ENCODE results near the gene SAMD7.

SAMD7 gene

DNA sequence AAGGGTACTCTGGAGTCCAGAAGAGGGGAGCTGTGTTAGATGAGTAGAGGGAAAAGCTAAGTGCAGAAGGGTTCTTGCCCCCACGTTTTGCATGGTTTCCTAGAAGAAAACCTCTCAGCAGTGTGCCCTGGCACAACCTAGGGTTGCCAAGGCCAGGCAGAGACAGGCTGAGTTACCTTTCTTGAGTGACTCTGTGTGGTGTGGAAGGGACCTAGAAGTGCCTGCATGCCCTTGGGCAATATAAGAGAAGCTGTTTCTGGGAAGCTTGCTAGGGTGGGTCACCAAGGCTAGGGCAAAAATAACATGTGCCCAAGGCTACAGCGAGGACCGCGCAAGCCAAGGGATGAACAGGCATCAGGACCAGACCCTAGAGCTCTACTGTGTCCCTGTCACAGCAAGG, 3.4 kb upstream of the SAMD7 start:
- DNase-seq (ENCODE audit: low read depth, low spot score) = no peak

DNA sequence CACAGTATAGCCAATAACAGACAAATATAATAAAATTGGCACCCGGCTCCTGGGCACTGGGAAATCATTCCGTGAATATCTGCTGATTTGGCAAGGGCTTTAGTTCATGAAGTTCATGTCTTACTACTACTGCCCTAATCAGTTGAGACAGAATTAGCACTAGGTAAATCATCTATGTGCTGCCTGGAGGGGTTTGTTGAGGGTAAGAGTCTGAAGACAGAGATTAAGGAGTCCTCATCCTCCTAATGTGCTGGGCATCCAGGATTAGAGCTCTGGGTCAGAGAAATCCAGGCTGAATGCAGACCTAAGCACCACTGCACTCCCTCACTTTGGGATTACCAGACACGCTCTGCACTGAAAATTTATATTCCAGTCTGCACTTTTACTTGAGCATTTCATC, 2.0 kb downstream of the SAMD7 start:
- DNase-seq (ENCODE audit: low read depth, low spot score) = no peak

DNA sequence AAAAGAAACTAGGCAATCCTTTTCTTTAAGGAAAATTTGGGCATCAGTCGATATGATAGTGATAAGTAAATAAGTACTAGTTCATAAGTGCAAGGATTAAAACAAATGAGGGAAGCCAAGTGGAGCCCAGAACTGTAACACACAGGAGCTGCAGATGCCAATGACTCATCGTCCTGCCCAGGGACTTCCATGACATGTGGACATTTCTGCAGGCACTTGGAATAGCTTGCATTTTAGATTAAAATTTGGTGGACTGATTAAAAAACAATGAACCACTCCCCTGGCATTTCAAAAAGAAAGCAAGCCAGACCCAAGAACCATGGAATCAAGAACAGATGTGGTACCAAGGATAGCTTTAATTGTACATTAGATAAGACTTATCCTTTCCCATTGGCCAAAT, 2.9 kb downstream of the SAMD7 start:
- no peak for DNase-seq (ENCODE audit: low read depth, low spot score)

DNA sequence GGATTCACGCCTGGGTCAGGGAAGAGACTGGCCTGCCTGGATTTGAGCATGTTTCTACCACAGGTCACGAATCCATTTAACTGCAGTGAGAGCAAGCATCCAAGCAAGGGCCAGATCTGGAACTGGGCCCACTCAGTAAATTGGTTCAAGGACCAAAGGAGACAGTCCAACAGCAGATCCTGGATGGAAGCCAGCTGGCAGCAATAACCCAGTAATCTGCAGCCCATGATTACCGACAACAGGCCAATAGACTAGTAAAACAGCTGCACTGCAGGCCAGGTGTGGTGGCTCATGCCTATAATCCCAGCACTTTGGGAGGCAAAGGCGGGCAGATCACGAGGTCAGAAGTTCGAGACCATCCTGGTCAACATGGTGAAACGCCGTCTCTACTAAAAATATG, 11.8 kb downstream of the SAMD7 start:
- no peak for DNase-seq (ENCODE audit: low read depth, low spot score)

DNA sequence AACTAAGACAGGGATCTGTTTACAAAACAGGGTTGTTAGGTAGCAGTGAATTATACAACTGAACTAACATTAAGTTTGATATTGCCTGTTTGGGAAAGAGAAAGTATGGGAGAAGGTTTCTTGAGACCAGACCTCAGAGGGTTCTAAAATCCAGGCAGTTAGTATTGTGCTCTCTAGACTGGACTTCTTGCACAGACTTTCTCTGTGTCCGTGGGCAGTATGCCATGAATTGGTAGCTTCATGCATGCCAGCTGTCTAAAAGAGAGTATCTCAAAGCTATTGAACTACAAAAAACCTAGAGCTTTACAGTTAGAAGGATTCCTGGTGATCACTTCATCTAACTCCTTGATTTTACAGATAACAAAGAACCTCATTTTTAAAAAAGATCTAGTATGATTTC, 12.5 kb downstream of the SAMD7 start:
- DNase-seq (ENCODE audit: low read depth, low spot score) = no peak

DNA sequence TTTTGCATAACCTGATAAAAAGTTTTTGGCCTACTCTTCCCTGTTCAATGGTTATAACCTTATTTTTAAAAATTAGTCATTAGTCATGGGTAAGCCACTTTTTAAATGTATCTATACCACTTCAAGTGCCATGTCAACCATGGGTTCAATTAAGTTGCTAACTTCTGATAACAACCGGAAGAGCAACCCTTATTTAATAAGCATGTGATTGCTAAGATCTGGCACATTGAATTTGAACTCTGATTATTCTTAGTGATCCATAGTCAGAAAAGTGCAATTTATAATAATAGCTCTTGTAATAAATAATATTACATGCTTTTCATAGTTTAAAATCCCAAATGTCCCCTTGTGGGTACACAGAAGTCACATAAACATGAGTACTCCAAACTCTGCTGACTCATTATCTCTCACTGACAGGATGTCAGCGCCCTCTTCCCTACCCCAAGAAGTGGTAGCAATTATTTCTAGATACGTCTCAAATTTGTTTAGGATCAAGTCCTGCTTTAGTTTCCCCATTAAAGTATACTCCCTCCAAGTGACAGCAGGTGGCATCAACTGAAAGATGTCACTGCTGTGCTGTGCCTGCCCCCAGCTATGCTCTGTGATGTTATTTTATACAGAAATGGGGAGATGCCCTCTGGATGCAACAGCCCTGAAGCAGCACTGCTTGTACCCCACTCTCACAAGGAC, 18.6 kb downstream of the SAMD7 start:
- DNase-seq (ENCODE audit: low read depth, low spot score) = no peak

DNA sequence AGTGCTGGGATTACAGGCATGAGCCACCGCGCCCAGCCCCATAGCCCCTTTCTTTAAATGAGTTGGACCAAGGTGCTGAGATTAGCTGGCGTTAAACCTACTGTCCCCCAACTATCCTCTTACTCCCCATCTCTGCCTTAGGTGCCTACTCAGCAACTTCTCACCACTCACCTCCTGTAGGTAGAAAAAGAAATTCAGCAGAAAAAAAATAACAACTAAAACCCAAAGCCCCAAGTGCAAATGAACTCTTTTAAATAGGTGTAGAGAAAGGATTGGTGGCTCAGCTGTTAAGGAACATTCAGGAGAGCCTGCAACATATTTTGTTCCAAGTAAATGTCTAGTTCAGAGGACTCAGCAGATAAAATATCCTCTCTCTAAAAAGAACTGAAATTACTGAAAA, 19.5 kb downstream of the SAMD7 start:
- DNase-seq (ENCODE audit: low read depth, low spot score) = no peak

DNA sequence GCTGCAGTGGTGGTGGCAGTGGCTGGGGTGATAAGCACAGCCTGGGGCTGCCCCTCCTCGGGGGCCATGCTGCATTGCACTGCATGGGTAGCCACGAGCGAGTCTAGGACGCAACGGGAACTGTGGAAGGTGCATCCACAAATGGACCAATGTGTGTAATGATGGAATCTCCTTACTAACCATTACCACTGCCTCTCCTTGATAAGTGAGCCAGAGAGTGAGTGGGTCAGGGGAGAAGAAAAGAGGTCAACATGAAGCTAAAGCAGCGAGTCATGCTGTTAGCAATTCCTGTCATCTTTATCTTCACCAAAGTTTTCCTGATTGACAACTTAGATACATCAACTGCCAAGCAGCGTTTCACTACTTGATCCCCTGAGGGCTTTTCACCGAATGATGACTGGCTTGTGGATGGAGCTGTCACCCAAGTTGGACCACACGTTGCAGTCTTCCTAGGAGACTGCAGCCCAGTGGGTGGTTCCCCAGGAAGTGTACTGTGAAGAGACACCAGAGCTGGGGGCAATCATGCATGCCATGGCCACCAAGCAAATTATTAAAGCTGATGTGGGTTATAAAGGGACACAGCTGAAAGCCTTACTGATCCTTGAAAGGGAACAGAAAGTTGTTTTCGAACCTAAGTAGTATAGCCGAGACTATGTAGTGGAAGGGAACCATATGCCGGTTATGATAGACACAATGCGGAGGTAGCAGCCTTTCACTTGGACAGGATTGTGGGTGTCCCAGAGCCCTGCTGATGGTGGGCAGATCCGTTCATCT, 20.6 kb downstream of the SAMD7 start:
- no peak for DNase-seq (ENCODE audit: low read depth, low spot score)

DNA sequence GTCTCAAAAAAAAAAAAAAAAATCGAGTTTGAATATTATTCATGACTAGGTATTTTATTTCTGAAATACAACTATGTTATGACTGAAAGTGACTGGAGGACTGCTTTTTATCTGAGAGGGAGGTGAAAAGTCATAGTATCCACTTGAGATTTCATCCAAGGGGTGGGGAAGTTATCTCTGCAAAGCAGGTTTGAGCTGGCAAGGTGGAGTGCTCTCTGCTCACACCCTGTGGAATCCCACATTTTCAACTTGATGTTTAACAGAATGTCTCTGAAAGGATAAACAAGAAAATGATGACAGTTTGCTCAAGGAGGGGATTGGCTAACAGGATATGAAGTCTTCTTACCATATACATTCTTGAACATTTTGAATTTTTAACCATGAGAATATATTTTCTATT, 27.9 kb downstream of the SAMD7 start:
- no peak for DNase-seq (ENCODE audit: low read depth, low spot score)

DNA sequence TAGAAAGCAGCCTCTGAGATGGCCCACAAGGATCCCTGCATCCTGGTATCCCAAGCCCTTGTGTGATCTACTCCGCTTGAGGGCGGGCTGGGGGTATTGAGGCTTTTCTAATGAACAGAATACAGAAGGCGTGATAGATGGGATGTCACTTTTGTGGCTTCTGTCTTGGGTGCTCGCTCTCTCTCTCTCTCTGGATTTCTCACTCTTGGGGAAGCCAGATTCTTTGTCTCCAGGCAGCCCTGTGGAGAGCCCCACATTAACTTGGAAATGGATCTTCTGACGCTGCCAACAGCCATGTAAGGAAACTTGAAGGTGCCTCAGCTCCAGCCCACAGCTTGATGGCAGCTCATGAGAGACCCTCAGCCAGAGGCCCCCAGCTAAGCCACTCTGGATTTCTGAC, 28.4 kb downstream of the SAMD7 start:
- no peak for DNase-seq (ENCODE audit: low read depth, low spot score)

DNA sequence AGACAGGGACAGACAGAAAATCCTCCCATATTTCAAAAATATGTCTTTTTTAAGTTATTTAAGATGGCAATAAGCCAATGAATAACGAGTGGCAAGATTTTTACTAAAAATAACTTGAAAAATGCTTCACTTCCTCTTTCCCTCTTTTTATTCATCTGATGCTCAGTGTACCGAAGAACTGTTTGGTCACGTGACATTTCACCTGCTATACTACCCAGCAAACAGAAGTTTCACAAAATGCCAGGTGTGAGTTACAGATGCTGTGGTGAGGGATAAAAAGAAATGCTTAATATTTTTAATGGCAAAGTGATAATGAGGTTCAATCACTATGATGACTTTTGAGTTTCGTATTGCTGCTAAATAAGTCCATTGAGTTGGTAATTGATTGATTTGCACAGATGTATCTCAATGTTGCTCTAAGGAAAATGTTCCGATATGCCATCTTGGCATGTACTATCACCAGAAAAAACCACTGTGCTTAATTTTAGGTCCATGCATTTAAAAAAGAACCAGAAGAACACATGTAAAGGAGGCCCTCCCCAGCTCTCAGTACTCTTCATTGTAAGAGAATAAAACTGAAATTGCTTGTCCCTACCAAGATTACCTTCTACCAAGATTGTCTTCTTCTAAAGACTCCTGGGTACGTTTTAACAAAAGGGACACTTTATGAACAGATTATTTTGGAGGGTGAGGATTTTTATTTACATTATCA, 29.3 kb downstream of the SAMD7 start:
- no peak for DNase-seq (ENCODE audit: low read depth, low spot score)

DNA sequence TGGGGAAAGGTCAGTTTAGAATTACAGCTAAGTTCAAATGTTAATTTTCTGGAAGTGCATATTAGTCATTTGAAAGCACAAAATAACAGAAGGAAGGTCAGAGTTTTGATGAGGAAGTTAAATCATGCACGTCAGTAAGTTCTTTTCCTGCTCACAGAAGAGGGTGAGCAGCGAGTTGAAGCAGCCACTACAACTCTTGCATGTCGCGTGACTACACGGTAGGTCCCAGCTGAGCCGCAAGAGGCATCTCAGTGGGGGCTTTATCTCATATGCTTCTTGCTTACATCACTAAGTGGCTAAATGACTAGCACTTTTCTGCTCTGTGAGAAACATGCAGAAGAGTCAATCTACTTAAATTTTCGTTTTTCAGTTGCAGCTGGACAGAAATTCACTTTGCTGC, 33.9 kb downstream of the SAMD7 start:
- no peak for DNase-seq (ENCODE audit: low read depth, low spot score)

DNA sequence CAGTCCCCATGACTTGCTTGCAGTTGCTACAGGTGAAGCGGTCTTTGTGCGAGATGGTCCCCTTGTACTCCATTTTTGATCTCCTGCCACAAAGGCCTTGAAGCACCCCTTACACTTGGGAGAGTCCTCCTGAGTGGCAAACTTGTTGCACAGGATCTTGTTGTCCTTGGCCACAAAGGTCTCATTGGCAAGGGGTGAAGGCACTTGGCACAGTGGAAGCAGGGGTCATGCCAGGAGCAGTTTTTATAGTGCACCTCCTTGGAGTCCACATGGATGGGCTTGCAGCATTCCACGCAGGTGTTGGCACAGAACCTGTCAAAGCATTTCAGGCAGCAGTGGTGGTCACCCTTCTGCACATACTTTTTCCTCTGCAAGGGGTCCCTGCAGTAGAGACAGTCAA, 35.0 kb downstream of the SAMD7 start:
- no peak for DNase-seq (ENCODE audit: low read depth, low spot score)

DNA sequence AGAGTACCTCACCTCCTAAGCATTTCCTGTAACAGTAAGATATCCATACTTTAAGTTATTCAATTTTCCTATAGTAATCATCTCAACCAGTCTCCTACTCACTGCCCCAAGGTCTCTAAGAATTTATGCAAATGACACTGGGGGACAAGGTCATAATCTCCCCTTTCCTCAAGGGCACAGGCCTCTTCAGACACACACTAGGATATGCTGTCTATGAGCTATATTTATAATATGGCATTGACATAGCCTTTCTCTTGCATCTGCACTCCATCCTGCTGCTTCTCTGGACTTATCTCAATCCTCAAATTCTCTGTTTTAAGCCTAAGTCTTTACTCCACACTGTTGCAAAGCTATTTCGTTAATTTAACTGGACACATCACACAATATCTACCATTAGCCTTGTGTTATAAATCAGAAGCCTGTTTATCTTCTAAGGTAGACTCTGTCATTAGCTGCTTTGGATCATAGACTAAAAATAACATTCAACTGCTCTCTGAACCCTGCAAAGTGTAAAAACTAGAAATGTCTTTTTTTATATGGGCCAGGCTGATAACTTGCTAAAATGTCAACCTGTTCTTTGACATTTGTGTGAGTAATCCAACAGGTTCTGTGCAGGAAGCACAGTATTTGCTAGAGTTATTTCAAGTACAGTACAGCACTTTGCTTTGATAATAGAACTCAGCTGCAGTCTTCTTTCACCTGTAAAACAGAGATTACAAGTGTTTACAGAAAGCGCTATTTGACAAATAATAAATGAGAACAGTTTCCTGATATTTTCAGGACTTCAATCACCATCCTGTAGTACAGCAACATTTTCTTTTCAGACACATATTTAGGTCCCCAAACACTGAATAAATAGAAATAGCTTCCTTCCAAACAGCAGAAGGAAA, 37.4 kb downstream of the SAMD7 start:
- DNase-seq (ENCODE audit: low read depth, low spot score) = no peak

DNA sequence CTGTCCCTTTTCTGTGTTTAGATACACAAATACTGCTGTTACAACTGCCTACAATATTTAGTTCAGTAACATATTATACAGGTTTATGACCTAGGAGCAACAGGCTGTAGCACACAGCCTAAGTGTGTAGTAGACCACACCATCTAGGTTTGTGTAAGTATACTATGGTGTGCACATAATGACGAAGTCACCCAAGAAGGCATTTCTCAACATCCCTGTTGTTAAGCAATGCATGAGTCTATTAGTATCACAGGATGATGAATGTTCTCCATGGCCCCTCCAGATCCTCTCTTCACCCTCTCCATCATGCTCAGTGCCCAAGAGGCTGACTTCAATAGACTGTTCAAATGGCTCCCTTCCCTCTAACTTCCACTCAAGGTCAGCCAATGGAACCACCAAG, 40.7 kb downstream of the SAMD7 start:
- DNase-seq (ENCODE audit: low read depth, low spot score) = no peak

DNA sequence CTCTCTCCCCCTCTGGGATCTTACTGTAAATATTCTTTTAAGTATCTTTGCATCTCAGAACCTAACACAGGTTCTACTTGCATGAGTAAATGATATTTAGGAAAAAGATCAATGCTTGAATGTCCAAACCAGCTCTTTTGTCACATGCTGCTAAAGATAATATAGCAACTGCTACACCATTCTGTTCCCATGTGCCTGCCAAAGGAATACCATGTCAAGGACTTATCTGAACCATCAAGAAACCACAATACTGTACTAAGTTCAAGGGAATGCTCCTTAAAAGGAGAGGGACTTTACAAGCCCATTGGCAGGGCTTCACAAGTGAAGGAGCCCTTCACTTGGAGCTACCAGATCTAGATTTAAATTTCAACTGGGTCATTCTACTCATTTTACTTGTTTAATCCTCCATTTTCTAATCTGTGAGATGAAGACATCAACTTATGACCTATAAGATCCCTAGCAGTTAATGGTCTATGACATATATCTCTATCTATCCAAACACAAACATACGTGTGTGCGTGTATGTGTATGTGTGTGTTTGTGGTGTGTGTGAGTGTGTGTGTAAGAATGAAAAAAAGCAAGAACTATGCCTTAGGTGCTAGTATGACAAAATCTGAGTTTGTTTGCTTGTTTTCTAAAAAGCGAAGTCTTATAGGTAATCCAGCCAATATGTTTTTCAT, 42.2 kb downstream of the SAMD7 start:
- no peak for DNase-seq (ENCODE audit: low read depth, low spot score)

DNA sequence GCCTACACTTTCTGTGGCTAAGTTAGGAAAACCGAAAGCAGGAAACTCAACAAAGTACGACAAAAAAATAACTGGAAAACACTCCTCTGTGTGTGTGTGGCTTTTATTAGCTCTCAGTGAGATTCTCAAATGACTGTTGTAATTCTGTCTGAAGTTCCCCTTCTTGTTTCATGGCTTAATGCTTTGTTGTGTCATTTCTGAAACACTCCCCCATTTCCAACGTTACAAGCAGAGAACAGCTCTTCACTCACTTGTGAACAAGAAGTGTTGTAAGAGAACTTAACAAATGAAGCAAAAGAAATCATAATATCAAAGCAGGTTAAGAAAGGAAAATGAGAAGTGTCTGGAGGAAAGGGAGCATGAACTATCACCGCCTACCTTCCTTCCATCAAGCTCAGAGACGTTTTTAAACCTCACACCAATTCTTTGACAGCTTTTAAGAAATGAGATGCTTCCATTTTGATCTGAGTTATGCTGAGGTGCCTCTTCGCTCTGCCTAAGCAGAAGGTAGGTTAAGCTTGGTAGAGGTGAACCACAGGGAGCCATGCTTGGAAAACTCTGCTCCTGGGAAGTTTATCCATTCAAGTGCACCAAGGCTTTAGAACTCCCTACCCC, 42.9 kb downstream of the SAMD7 start:
- no peak for DNase-seq (ENCODE audit: low read depth, low spot score)

DNA sequence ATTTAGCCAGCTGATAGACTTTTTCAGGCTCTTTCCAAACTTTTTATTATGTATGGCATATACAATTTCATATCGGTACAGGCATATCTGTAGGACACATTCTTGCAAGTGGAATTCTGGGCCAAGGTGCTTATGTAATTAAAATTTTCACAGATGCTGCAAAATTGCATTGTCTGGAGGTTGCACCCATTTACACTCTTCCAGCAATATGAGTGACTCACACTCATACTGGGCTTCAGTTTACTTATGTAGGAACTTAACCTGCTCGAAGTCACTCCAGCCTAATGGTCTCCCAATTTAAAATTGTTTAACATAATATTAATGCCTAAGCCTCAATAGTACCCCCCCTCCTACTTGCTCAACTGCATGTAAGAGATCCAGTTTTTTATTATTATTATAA, 44.0 kb downstream of the SAMD7 start:
- no peak for DNase-seq (ENCODE audit: low read depth, low spot score)

DNA sequence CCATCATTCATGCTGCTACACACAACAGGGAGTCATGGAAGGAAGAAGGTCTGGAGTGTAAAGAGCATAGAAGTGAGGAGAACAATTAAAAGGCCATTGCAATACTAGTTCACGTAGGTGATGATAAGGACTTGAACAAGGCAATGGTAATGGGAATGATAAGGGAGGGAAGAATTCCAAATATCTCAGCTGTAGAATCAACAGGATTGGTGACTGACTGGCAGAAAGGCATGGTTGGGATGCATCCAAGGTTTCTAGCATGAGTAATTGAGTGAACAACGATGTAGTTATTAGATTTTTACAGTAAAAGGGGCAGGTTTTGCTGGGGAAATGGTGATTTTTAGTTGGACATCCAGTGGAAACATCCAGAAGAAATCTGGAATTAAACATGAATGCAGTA, 52.8 kb downstream of the SAMD7 start:
- no peak for DNase-seq (ENCODE audit: low read depth, low spot score)

DNA sequence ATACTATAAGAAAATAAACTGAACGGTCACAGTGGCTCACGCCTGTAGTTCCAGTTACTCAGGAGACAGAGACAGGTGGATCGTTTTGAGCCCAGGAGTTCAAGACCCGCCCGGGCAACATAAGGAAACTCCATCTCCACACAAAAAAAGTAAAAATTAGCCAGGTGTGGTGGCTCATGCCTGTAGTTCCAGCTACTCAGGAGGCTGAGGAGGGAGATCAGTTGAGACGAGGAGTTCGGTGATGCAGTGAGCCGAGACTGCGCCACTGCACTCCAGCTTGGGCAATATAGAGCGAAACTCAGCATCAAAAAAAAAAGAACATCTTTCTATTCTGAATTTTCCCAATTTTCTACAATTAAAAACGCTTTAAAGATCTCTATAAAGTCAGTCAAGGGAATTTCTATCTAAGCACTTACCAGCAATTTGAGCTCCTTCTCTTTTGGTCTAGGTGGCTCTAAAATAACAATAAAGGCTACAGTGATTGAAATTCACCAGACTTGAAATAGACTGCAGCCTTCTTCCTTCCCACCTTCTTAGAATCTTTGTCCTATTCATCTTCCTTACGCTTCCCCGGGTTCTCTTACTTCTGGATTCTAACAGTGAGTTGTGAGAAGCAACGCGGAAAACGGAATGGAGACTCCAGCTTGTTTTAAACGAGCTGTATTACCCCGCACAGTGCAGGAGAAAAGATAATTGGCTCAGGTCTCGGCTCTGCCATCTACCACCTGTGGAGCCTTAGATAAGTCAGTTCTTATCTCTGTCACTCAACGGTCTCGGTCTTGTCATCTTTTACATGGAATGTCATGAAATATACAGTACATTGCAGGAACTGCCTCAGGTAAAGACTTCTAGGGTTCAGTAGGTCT, 54.4 kb downstream of the SAMD7 start:
- DNase-seq (ENCODE audit: low read depth, low spot score) = peak; percentile 1
